GM21529 (cell line): Measurements from ENCODE around the gene STK4.
"Not testable (repeated sequence)": the region's sequence is repeated elsewhere in the genome, so short reads cannot be mapped to it uniquely, and the experiment has no call there.

Experiments
- ATAC-seq: cut with Tn5 transposase; IDR thresholded peaks from one replicate; pipeline ENCODE4 v1.9.1; 2021; ENCODE audit not compliant: unreplicated experiment

STK4 gene

DNA sequence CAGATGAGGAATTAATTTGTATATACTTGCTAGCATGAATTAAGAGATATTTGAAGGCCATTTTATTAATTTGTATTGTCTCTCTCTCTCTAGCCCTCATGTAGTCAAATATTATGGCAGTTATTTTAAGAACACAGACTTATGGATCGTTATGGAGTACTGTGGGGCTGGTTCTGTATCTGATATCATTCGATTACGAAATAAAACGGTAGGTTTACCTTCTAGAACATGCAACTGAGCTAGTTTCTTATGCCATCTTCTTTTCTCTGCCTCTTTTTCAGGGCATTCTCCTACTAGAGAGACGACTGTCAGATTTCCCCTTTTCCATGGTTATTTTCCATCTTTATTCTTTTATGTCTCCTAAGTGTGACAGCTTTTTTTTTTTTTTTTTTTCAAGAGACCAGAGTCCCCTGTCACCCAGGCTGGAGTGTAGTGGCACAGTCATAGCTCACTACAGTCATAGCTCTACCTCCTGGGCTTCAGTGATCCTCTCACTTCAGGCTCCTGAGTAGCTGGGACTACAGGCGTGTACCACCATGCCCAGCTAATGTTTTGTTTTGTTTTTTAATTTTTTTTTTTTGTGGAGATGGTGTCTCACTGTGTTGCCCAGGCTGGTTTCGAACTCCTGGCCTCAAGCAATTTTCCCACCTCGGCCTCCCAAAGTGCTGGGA lies 15.6 kb downstream of the STK4 start:
- no peak for ATAC-seq

- ATAC-seq, result no peak
These were observed 16.9 kb downstream of the STK4 start for GRCh38 chr20:44983093-44983674.

GRCh38 chr20:44988631-44989171 lies 22.4 kb downstream of the STK4 start:
- ATAC-seq, result no peak

- no peak for ATAC-seq
These were observed 24.1 kb downstream of the STK4 start for GRCh38 chr20:44990425-44990824.

GRCh38 chr20:44990957-44991356 lies 24.6 kb downstream of the STK4 start:
- no peak for ATAC-seq

DNA sequence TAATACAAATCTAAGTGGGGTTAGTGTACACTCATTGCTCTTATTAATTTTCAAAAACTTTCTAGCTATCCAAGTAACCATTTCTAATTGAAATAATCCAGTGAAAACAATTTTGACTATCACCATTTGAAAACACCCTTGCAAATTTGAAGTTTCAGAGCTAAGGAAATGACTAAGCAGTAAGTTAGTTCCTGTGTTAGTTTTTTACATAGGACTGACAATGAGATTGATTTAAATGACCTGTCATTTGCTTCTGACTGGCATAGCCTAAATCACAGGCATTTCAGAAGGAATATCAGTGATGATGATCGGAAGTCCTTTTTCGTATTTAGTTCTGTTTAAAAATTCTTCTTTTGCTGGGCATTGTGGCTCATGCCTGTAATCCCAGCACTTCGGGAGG lies 27.0 kb downstream of the STK4 start:
- no peak for ATAC-seq

DNA sequence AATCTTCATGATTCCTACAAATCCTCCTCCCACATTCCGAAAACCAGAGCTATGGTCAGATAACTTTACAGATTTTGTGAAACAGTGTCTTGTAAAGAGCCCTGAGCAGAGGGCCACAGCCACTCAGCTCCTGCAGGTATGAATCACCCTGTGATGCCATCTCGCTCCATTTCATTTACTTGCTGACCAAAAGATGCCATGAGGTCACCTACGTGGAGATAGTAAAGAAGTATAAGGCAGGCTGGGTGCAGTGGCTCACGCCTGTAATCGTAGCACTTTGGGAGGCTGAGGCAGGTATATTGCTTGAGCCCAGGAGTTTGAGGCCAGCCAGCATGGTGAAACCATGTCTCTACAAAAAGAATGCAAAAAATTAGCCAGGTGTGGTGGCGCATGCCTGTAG lies 30.9 kb downstream of the STK4 start:
- ATAC-seq, result no peak

GRCh38 chr20:44997668-44998067 lies 31.4 kb downstream of the STK4 start:
- no peak for ATAC-seq

- no peak for ATAC-seq
These were observed 42.3 kb downstream of the STK4 start for GRCh38 chr20:45008521-45009049.

DNA sequence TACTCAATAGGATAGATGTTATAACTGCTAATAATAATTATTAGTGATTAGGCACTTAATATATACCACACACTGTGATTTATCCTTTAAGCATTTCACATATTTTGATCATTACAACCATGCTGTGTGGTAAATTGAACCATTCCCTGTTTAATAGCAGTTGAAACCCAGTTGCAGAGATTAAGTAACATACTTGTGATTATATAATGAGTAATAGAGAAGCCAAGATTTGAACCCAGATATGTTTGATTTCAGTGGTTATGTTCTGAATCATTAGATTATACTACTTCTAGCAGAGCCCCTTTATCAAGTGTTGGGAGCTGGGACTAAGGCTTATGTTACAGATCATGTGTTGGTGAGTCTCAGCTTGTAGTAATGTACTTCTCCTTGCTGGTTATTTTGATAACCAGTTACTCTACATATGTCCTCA lies 44.1 kb downstream of the STK4 start:
- ATAC-seq, result no peak

DNA sequence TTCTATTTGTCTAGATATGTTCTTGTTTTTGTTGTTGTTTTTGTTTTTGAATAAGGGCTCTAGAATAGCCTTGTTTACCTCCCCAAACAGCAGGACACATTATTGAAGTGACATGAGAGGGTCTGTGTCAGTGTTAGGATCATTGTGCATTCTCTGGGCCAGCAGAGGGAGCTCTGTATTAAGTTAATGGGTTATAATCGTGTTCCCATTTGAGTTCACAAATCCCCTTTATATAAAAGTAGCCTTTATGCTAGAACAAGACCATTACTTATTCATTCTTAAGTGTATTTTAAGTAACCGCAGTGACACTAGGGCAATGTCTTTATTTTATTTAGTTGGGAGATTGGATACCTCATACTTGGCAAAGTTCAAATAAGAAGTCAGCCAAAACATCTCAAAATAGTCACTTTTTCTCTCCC lies 44.8 kb downstream of the STK4 start:
- no peak for ATAC-seq

- ATAC-seq, result no peak
These were observed 46.5 kb downstream of the STK4 start for GRCh38 chr20:45012682-45013302.

GRCh38 chr20:45014131-45014530 lies 47.8 kb downstream of the STK4 start:
- ATAC-seq, result not testable (repeated sequence)

DNA sequence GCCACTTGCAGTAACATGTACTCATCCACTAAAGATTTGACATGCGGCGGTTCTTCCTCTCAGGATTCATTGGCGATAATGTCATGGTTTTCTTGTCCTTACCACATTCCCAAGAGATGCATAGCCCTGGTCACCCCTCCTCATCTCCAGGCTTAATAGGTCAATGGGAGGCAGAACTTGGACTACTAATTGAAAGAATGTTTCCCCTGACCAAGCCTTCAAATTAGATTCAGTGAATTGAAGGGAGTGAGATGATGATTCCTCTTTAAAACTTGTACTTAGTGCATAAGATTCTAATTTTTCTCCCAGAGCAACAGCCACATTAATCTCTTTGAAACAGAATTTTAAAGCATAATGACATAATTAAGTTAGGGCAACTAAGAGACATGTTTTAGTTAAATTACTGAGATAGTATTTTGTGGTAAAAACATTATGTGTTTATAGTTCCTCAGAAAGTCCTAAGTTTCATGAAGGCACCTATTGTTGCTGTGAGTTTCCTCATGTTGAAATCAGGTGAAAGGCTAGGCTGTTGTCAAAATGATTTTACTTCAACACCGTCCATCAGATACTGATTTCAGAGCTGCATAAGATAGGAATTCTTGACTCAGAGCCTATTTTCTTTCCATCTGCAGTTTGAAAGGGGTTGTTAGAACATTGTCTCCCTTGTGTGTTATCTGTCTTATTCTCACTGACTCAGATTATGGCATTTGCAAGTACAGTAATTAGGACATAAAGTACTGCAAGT lies 48.5 kb downstream of the STK4 start:
- ATAC-seq, result no peak

DNA sequence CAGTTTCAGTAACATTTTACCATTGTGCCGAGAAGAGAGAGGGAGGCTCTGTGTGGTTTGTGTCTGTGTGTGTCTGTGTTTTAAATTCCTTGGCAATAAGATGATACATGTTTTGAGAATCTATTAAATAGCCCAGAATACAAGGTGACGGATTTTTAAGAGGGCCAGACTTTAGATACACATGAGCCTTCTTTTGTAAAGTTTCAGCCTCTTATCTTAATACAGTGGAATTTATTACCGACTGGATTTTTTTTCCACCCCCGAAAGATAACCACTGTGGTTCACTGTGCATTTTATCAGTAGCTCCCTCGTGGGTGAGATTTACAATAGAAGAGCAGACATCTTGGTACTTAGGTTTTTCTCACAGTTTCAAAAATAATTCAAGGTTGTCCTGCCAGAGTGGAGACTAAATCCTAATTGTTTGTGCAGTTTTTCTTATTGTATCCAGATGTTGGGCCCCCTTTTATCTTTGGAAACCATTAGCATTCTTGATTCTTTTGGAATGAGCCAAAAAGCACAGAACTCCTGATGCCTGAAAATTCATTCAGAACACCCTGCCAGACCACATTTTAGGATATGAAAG lies 49.9 kb downstream of the STK4 start:
- ATAC-seq, result no peak

GRCh38 chr20:45017281-45017680 lies 51.0 kb downstream of the STK4 start:
- ATAC-seq, result no peak

- ATAC-seq, result no peak
These were observed 51.5 kb downstream of the STK4 start for GRCh38 chr20:45017857-45018256.

DNA sequence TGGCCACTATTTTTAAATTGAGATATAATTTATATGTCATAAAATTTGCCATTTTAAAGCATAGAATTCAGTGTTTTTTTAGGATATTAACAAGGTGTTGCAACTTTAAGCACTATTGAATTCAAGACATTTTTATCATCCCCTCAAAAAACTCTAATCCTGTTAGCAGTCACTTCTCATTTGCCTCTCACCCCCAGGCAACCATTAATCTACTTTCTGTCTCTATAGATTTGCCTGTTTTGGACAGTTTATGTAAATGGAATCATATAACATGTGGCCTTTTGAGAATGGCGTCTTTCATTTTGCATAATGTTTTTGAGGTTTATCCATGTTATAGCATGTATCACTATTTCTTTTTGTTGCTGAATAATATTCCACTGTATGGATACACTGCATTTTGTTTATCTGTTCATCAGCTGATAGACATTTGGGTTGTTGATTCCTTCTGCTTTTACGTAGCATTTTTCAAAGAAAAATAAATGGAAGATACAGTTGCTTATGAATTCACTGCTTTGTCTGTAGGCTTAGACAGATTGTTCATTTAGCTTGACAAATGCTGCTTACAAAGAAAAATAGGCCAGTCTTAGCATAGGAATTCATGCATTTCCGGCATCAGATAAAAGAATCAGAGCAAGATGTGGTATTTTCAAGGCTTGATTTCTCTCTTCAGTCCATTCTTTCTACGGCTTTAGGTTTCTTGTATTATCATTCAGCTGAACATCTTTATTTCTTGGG lies 52.9 kb downstream of the STK4 start:
- no peak for ATAC-seq

GRCh38 chr20:45019762-45020123 lies 53.4 kb downstream of the STK4 start:
- ATAC-seq, result no peak

DNA sequence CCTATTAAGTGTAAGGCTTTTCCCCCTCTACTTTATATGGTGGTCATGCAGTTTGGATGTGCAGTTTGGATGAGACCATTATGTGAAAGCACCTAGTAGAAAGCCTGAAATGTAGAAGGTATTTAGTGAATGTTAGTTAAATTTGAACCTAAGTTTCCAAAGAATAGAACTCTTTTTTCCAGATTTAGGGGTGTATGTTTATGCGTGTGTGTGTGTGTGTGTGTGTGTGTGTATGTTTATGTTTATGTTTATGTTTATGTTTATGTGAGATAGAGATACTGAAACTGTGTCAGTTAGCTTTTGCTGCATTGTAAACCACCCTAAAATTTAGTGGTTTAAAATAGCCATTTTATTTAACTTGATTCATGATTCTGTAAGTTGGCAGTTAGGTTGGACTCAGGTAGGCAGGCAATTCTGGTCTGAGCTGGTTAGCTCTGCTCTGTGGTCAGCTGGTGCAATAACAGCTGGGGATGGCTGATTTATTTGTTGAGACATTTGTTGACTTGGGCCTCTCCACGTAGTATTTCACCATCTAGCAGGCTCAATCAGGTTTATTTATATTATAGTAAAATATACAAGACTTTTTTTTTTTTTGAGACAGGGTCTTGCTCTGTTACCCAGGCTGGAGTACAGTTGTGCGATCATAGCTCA lies 54.0 kb downstream of the STK4 start:
- no peak for ATAC-seq
